SK-N-SH treated with all-trans-retinoic acid at 6 μM for 48 hours (cell line): ENCODE measurements around the gene TFEB.
A peak's percentile ranks its signal among the peaks of the same experiment; 100 is the strongest.

Experiments used
- ATAC-seq: fragments of 200-7000 bp; cut with Tn5 transposase; 3 replicates; pipeline ENCODE4 v1.9.1; 2020; ENCODE audit warnings: mild to moderate bottlenecking, moderate library complexity
- ARNTL ChIP-seq: fragments of 450-650 bp; formaldehyde crosslinking; IDR thresholded peaks from 2 replicates; pipeline ENCODE4 v1.5.0; 2020; ENCODE audit warnings: low read depth, mild to moderate bottlenecking, moderate library complexity, borderline replicate concordance
- BACH2 ChIP-seq: fragments of 250-450 bp; sonication (Bioruptor Pico); IDR thresholded peaks from 2 replicates; pipeline ENCODE4 v1.9.0; 2021; ENCODE audit warnings: mild to moderate bottlenecking, borderline replicate concordance
- CSDC2 ChIP-seq: fragments of 250-450 bp; sonication (Bioruptor Pico); IDR thresholded peaks from 2 replicates; pipeline ENCODE4 v1.5.0; 2020; ENCODE audit warnings: mild to moderate bottlenecking, moderate library complexity
- CSRNP3 ChIP-seq: fragments of 250-450 bp; sonication (Bioruptor Pico); IDR thresholded peaks from 2 replicates; pipeline ENCODE4 v1.5.1; 2021; ENCODE audit warnings: mild to moderate bottlenecking, moderate library complexity
- ESRRG ChIP-seq: fragments of 250-450 bp; sonication (Bioruptor Pico); IDR thresholded peaks from 2 replicates; pipeline ENCODE4 v1.6.1; 2021; ENCODE audit warnings: mild to moderate bottlenecking
- GLIS3 ChIP-seq: fragments of 250-450 bp; sonication (Bioruptor Pico); IDR thresholded peaks from 2 replicates; pipeline ENCODE4 v1.5.0; 2020; ENCODE audit warnings: mild to moderate bottlenecking, moderate library complexity
- ISL1 ChIP-seq: fragments of 250-450 bp; sonication (Bioruptor Pico); IDR thresholded peaks from 2 replicates; pipeline ENCODE4 v2.1.2; 2022; ENCODE audit warnings: mild to moderate bottlenecking, moderate library complexity
- OSR1 ChIP-seq: fragments of 250-450 bp; sonication (Bioruptor Pico); IDR thresholded peaks from 2 replicates; pipeline ENCODE4 v1.8.0; 2022; ENCODE audit warnings: moderate library complexity, mild to moderate bottlenecking, inconsistent platforms
- PPARA ChIP-seq: fragments of 250-450 bp; sonication (Bioruptor Pico); IDR thresholded peaks from 2 replicates; pipeline ENCODE4 v1.5.0; 2020; ENCODE audit warnings: mild to moderate bottlenecking, borderline replicate concordance
- SNAI2 ChIP-seq: fragments of 250-450 bp; sonication (Bioruptor Pico); IDR thresholded peaks from 2 replicates; pipeline ENCODE4 v1.5.0; 2020; ENCODE audit warnings: mild to moderate bottlenecking, moderate library complexity
- TCF4 ChIP-seq: fragments of 250-450 bp; sonication (Bioruptor Pico); IDR thresholded peaks from 2 replicates; pipeline ENCODE4 v1.8.0; 2021; ENCODE audit warnings: mild to moderate bottlenecking, moderate library complexity, borderline replicate concordance
- TOX ChIP-seq: fragments of 250-450 bp; sonication (Bioruptor Pico); IDR thresholded peaks from 2 replicates; pipeline ENCODE4 v1.8.0; 2021; ENCODE audit warnings: mild to moderate bottlenecking, moderate library complexity, borderline replicate concordance
- TSHZ2 ChIP-seq: fragments of 250-450 bp; sonication (Bioruptor Pico); IDR thresholded peaks from 2 replicates; pipeline ENCODE4 v1.5.0; 2020; ENCODE audit warnings: mild to moderate bottlenecking, moderate library complexity
- ZC3H10 ChIP-seq: fragments of 250-450 bp; sonication (Bioruptor Pico); IDR thresholded peaks from 2 replicates; pipeline ENCODE4 v1.5.1; 2021; ENCODE audit warnings: mild to moderate bottlenecking, moderate library complexity
- ZFP3 ChIP-seq: fragments of 250-450 bp; sonication (Bioruptor Pico); IDR thresholded peaks from 2 replicates; pipeline ENCODE4 v1.5.0; 2020; ENCODE audit warnings: mild to moderate bottlenecking, moderate library complexity
- ZFP30 ChIP-seq: fragments of 450-650 bp; formaldehyde crosslinking; IDR thresholded peaks from 2 replicates; pipeline ENCODE4 v1.5.0; 2022; ENCODE audit warnings: mild to moderate bottlenecking, moderate library complexity
- ZNF565 ChIP-seq: fragments of 450-650 bp; formaldehyde crosslinking; conservative IDR thresholded peaks from 2 replicates; pipeline ENCODE4 v1.5.0; 2020; ENCODE audit warnings: low read depth, mild to moderate bottlenecking, moderate library complexity
- ZNF70 ChIP-seq: fragments of 450-650 bp; formaldehyde crosslinking; IDR thresholded peaks from 2 replicates; pipeline ENCODE4 v1.5.0; 2020; ENCODE audit warnings: mild to moderate bottlenecking, moderate library complexity
- ZNF8 ChIP-seq: fragments of 450-650 bp; formaldehyde crosslinking; IDR thresholded peaks from 2 replicates; pipeline ENCODE4 v1.5.0; 2020; ENCODE audit warnings: mild to moderate bottlenecking, moderate library complexity
- TF ChIP-seq, protein P1 (sequence below): fragments of 250-450 bp; sonication (Bioruptor Pico); IDR thresholded peaks from 2 replicates; pipeline ENCODE4 v1.8.0; 2020; ENCODE audit warnings: mild to moderate bottlenecking, moderate library complexity, borderline replicate concordance
- TF ChIP-seq, protein P2 (sequence below): fragments of 250-450 bp; sonication (Bioruptor Pico); IDR thresholded peaks from 2 replicates; pipeline ENCODE4 v1.8.0; 2021; ENCODE audit warnings: low read depth, mild to moderate bottlenecking, moderate library complexity, borderline replicate concordance
- TF ChIP-seq, protein P3 (sequence below): fragments of 250-450 bp; sonication (Bioruptor Pico); IDR thresholded peaks from 2 replicates; pipeline ENCODE4 v1.5.1; 2020; ENCODE audit warnings: low read depth, mild to moderate bottlenecking, moderate library complexity

Gene TFEB

GRCh38 chr6:41779788-41780550 lies 44.6 kb upstream of the TFEB start, which contains the start of gene FRS3:
Gene FRS3 (minus strand): TSS chr6:41779900. CDS start chr6:41776987, 2,913 bp downstream.
- peak; percentile 91 for ATAC-seq
- TF ChIP-seq ESRRG (CRISPR knock-in tag) (no peak), ZNF8 (CRISPR knock-in tag) (no peak), ZNF565 (CRISPR knock-in tag) (no peak), CSRNP3 (CRISPR knock-in tag) (no peak), ZFP3 (CRISPR knock-in tag) (no peak), ZFP30 (CRISPR knock-in tag) (no peak), BACH2 (CRISPR knock-in tag) (no peak), TCF4 (CRISPR knock-in tag) (no peak), CSDC2 (CRISPR knock-in tag) (no peak), GLIS3 (CRISPR knock-in tag) (no peak), PPARA (CRISPR knock-in tag) (no peak), TOX (CRISPR knock-in tag) (no peak), TSHZ2 (CRISPR knock-in tag) (no peak; the same call in 1 of the 2 replicates), ARNTL (CRISPR knock-in tag) (no peak), ZC3H10 (no peak), ZNF70 (CRISPR knock-in tag) (no peak), SNAI2 (CRISPR knock-in tag) (no peak), OSR1 (CRISPR knock-in tag) (no peak)
- TF ChIP-seq, protein P1, sequence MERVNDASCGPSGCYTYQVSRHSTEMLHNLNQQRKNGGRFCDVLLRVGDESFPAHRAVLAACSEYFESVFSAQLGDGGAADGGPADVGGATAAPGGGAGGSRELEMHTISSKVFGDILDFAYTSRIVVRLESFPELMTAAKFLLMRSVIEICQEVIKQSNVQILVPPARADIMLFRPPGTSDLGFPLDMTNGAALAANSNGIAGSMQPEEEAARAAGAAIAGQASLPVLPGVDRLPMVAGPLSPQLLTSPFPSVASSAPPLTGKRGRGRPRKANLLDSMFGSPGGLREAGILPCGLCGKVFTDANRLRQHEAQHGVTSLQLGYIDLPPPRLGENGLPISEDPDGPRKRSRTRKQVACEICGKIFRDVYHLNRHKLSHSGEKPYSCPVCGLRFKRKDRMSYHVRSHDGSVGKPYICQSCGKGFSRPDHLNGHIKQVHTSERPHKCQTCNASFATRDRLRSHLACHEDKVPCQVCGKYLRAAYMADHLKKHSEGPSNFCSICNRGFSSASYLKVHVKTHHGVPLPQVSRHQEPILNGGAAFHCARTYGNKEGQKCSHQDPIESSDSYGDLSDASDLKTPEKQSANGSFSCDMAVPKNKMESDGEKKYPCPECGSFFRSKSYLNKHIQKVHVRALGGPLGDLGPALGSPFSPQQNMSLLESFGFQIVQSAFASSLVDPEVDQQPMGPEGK: no peak
- TF ChIP-seq, protein P2, sequence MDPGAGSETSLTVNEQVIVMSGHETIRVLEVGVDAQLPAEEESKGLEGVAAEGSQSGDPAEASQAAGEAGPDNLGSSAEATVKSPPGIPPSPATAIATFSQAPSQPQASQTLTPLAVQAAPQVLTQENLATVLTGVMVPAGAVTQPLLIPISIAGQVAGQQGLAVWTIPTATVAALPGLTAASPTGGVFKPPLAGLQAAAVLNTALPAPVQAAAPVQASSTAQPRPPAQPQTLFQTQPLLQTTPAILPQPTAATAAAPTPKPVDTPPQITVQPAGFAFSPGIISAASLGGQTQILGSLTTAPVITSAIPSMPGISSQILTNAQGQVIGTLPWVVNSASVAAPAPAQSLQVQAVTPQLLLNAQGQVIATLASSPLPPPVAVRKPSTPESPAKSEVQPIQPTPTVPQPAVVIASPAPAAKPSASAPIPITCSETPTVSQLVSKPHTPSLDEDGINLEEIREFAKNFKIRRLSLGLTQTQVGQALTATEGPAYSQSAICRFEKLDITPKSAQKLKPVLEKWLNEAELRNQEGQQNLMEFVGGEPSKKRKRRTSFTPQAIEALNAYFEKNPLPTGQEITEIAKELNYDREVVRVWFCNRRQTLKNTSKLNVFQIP (CRISPR knock-in tag): no peak

- TF ChIP-seq TCF4 (CRISPR knock-in tag) (no peak), ZNF8 (CRISPR knock-in tag) (no peak), ISL1 (CRISPR knock-in tag) (no peak), ZFP3 (CRISPR knock-in tag) (no peak), SNAI2 (CRISPR knock-in tag) (no peak), ESRRG (CRISPR knock-in tag) (no peak), ARNTL (CRISPR knock-in tag) (no peak), GLIS3 (CRISPR knock-in tag) (no peak), ZFP30 (CRISPR knock-in tag) (no peak)
- TF ChIP-seq, protein P3, sequence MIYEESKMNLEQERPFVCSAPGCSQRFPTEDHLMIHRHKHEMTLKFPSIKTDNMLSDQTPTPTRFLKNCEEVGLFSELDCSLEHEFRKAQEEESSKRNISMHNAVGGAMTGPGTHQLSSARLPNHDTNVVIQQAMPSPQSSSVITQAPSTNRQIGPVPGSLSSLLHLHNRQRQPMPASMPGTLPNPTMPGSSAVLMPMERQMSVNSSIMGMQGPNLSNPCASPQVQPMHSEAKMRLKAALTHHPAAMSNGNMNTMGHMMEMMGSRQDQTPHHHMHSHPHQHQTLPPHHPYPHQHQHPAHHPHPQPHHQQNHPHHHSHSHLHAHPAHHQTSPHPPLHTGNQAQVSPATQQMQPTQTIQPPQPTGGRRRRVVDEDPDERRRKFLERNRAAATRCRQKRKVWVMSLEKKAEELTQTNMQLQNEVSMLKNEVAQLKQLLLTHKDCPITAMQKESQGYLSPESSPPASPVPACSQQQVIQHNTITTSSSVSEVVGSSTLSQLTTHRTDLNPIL (CRISPR knock-in tag): no peak
- no peak for ATAC-seq
These were observed 43.9 kb upstream of the TFEB start for GRCh38 chr6:41779336-41779735.
